ENCODE results near the gene ALPG. TPM values are rescaled to one million over a fixed set of nuclear protein-coding genes. Genes with fewer than 3 reads are reported as not detected.

Gene ALPG
- total and polyA plus RNA-seq, 2 of the 4 experiments (the other 2 are of a cell fraction): not detected

GRCh38 chr2:232361646-232362045 lies 45.0 kb upstream of the ALPG start:
- Histone ChIP-seq H3K56ac (ENCODE audit: extremely low read depth, insufficient read depth, low read length) (no peak overlapping the region), H3K14ac (replicated peaks; ENCODE audit: low read depth, low read length) (no peak overlapping the region), H3K27me3 (ENCODE audit: control insufficient read depth, insufficient read depth, low read length) (peaks cover 1% of the 10 kb centered on the region), H2BK15ac (ENCODE audit: low read depth, low read length) (no peak overlapping the region), H3K4ac (ENCODE audit: low read depth, low read length) (no peak overlapping the region), H3K4me2 (ENCODE audit: low read depth, low read length) (no peak overlapping the region), H2BK20ac (ENCODE audit: low read depth, low read length) (no peak overlapping the region), H3K27ac (ENCODE audit: insufficient read depth, low read length) (no peak overlapping the region), H4K8ac (ENCODE audit: low read depth in 2 of 2, low read length in 2 of 2) (no peak overlapping the region), H2AK5ac (ENCODE audit: low read depth, low read length) (no peak overlapping the region), H3K18ac (ENCODE audit: low read depth, low read length) (no peak overlapping the region), H4K91ac (ENCODE audit: insufficient read depth, low read depth, low read length) (no peak overlapping the region), H4K5ac (ENCODE audit: low read depth, low read length) (no peak overlapping the region), H2BK5ac (ENCODE audit: low read depth, low read length, poor library complexity, severe bottlenecking) (no peak overlapping the region), H3K9me1 (ENCODE audit: insufficient read depth, low read length) (no peaks in the 10 kb centered on the region), H4K20me1 (ENCODE audit: insufficient read depth, low read length) (no peaks in the 10 kb centered on the region), H2BK120ac (ENCODE audit: low read depth, low read length) (no peak overlapping the region), H3K4me1 (ENCODE audit: control insufficient read depth, insufficient read depth, low read length) (peaks cover 2% of the 10 kb centered on the region; the same call in 1 of the 2 replicates), H3K23ac (ENCODE audit: low read depth, low read length) (no peak overlapping the region), H3K36me3 (ENCODE audit: control insufficient read depth, insufficient read depth, low read length) (no peaks in the 10 kb centered on the region), H3K9me3 (ENCODE audit: control insufficient read depth, insufficient read depth, low read length) (0 out of 2 replicates have a peak, but pooled peaks cover 2% of the 10 kb centered on the region), H3K4me3 (ENCODE audit: insufficient read depth, low read depth, low read length) (no peak overlapping the region), H3K79me1 (ENCODE audit: low read depth in 1 of 2, low read length in 2 of 2) (no peaks in the 10 kb centered on the region), H3K9ac (ENCODE audit: low read depth, low read length) (no peak overlapping the region), H2AK9ac (replicated peaks; ENCODE audit: low read depth, low read length, poor library complexity) (no peak overlapping the region), H2AFZ (replicated peaks; ENCODE audit: low read length, poor library complexity) (no peak overlapping the region)
- ChIA-PET POLR2A (ENCODE audit: unreplicated experiment) (no interaction called here), CTCF (no interaction called here)
- intact Hi-C loops (cut with micrococcal nuclease): no loop called here
- dilution Hi-C loops (cut with HindIII; ENCODE audit: low sequenced_read_pairs, unreplicated experiment): no loop called here
- TF ChIP-seq CTCF (conservative IDR thresholded peaks at IDR 0.05; ENCODE audit: low read depth, low read length) (no peak), NFE2L2 (IDR thresholded peaks at IDR 0.05; ENCODE audit: low read depth, low read length) (no peak), FOS (IDR thresholded peaks at IDR 0.05; ENCODE audit: low read depth, low read length) (no peak), ELK1 (IDR thresholded peaks at IDR 0.05; ENCODE audit: borderline replicate concordance, low read depth, low read length) (no peak), MAFK (IDR thresholded peaks at IDR 0.05; ENCODE audit: low read depth, low read length) (no peak)
- WGBS, 2 experiments (ENCODE audit: extremely low coverage in 2 of 2, insufficient read length in 1 of 2): 93% methylated on average over 4 of the region's 5 CpGs; no CpG with 5 or more reads in 1 of the 2 experiments
- no TSS peak for BruUV-seq (replicated peaks)
- DNase-seq (no peak), ATAC-seq (ENCODE audit: low read depth) (no peak)
- in situ Hi-C loops (cut with MboI; ENCODE audit: low sequenced_read_pairs): no loop called here
